Parathyroid adenoma (tissue), 2 donors: ENCODE results near the gene KIAA1671.
"Not testable (repeated sequence)": the region's sequence is repeated elsewhere in the genome, so short reads cannot be mapped to it uniquely, and the experiment has no call there.

Experiments
- H2AFZ ChIP-seq: fragments of 300-600 bp; sonication (generic); one replicate; pipeline ENCODE4 v1.7.0; 2017; ENCODE audit warnings: antibody characterized with exemption, mild to moderate bottlenecking
- H3K27ac ChIP-seq: fragments of 300-600 bp; sonication (generic); one replicate; pipeline ENCODE4 v1.7.0; 2017
- H3K27me3 ChIP-seq: fragments of 300-600 bp; sonication (generic); one replicate; pipeline ENCODE4 v1.7.0; 2017; ENCODE audit warnings: low read length; ENCODE audit not compliant: control insufficient read depth, insufficient read depth
- H3K36me3 ChIP-seq: fragments of 300-600 bp; sonication (generic); one replicate; pipeline ENCODE4 v1.7.0; 2017; ENCODE audit warnings: low read length; ENCODE audit not compliant: control insufficient read depth, insufficient read depth
- H3K4me1 ChIP-seq: fragments of 300-600 bp; sonication (generic); one replicate; pipeline ENCODE4 v1.7.0; 2017; ENCODE audit warnings: control low read depth
- H3K4me2 ChIP-seq: fragments of 300-600 bp; sonication (generic); one replicate; pipeline ENCODE4 v1.7.0; 2017; ENCODE audit warnings: low read length
- H3K4me3 ChIP-seq: fragments of 300-600 bp; sonication (generic); one replicate; pipeline ENCODE4 v1.7.0; 2017; ENCODE audit warnings: low read depth, low read length
- H3K79me2 ChIP-seq: fragments of 300-600 bp; sonication (generic); one replicate; pipeline ENCODE4 v1.7.0; 2017; ENCODE audit warnings: control low read depth
- H3K9ac ChIP-seq: fragments of 300-600 bp; sonication (generic); one replicate; pipeline ENCODE4 v1.7.0; 2017; ENCODE audit warnings: mild to moderate bottlenecking
- H3K9me3 ChIP-seq: fragments of 300-600 bp; sonication (generic); one replicate; pipeline ENCODE4 v1.7.0; 2017; ENCODE audit warnings: low read length; ENCODE audit not compliant: control insufficient read depth
- TF ChIP-seq, protein P1 (sequence below): fragments of 300-600 bp; sonication (generic); IDR thresholded peaks from one replicate; pipeline ENCODE4 v1.7.0; 2017; ENCODE audit warnings: antibody characterized with exemption, mild to moderate bottlenecking
- donor health status: primary hyperparathyroidism.

KIAA1671 gene

GRCh38 chr22:25174888-25175411 lies 222.4 kb downstream of the KIAA1671 start:
- H3K4me3 ChIP-seq = no peak overlapping the region
- H3K4me1 ChIP-seq = no peaks in the 10 kb centered on the region
- H2AFZ ChIP-seq = no peak overlapping the region
- no peak overlapping the region for H3K4me2 ChIP-seq
- no peaks in the 10 kb centered on the region for H3K36me3 ChIP-seq
- no peaks in the 10 kb centered on the region for H3K27me3 ChIP-seq
- H3K9ac ChIP-seq = no peak overlapping the region
- TF ChIP-seq, protein P1, sequence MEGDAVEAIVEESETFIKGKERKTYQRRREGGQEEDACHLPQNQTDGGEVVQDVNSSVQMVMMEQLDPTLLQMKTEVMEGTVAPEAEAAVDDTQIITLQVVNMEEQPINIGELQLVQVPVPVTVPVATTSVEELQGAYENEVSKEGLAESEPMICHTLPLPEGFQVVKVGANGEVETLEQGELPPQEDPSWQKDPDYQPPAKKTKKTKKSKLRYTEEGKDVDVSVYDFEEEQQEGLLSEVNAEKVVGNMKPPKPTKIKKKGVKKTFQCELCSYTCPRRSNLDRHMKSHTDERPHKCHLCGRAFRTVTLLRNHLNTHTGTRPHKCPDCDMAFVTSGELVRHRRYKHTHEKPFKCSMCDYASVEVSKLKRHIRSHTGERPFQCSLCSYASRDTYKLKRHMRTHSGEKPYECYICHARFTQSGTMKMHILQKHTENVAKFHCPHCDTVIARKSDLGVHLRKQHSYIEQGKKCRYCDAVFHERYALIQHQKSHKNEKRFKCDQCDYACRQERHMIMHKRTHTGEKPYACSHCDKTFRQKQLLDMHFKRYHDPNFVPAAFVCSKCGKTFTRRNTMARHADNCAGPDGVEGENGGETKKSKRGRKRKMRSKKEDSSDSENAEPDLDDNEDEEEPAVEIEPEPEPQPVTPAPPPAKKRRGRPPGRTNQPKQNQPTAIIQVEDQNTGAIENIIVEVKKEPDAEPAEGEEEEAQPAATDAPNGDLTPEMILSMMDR = no peak
- no peak overlapping the region for H3K27ac ChIP-seq
- H3K9me3 ChIP-seq = no peaks in the 10 kb centered on the region
- no peaks in the 10 kb centered on the region for H3K79me2 ChIP-seq

- Histone ChIP-seq H3K79me2 (no peaks in the 10 kb centered on the region), H3K4me2 (no peak overlapping the region), H3K4me1 (no peaks in the 10 kb centered on the region), H3K27me3 (no peaks in the 10 kb centered on the region), H2AFZ (no peak overlapping the region), H3K9me3 (no peaks in the 10 kb centered on the region), H3K9ac (no peak overlapping the region), H3K27ac (no peak overlapping the region), H3K4me3 (no peak overlapping the region), H3K36me3 (no peaks in the 10 kb centered on the region)
- TF ChIP-seq, protein P1 = no peak
Observed at GRCh38 chr22:25176175-25176574, 223.7 kb downstream of the KIAA1671 start.

DNA sequence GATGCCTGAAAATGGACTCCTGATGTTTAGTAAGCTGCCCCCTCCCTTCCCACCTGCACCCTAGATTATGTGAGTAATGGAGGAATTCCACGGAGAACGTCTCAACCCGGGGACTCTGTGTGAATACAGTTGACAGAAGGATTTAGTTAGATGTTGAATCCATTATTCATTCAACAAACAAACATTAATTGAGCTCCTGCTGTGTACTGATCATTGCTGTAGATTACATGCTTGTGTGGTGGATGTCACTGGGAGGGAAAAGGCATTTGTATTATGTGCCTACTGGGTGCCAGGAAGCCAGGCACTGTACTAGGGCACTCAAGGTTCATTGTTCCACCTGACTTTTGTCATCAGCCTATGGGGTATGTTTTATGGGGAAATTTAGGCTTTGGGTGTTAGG lies 224.3 kb downstream of the KIAA1671 start:
- no peaks in the 10 kb centered on the region for H3K79me2 ChIP-seq
- no peak overlapping the region for H2AFZ ChIP-seq
- no peak overlapping the region for H3K4me2 ChIP-seq
- TF ChIP-seq, protein P1 = no peak
- no peaks in the 10 kb centered on the region for H3K27me3 ChIP-seq
- no peak overlapping the region for H3K27ac ChIP-seq
- H3K9ac ChIP-seq = no peak overlapping the region
- no peaks in the 10 kb centered on the region for H3K36me3 ChIP-seq
- no peak overlapping the region for H3K4me3 ChIP-seq
- no peaks in the 10 kb centered on the region for H3K4me1 ChIP-seq
- no peaks in the 10 kb centered on the region for H3K9me3 ChIP-seq

GRCh38 chr22:25177226-25177625 lies 224.7 kb downstream of the KIAA1671 start:
- no peaks in the 10 kb centered on the region for H3K4me1 ChIP-seq
- H3K79me2 ChIP-seq = no peaks in the 10 kb centered on the region
- H2AFZ ChIP-seq = no peak overlapping the region
- no peak overlapping the region for H3K9ac ChIP-seq
- TF ChIP-seq, protein P1 = no peak
- H3K9me3 ChIP-seq = no peaks in the 10 kb centered on the region
- no peak overlapping the region for H3K4me3 ChIP-seq
- H3K36me3 ChIP-seq = no peaks in the 10 kb centered on the region
- H3K4me2 ChIP-seq = no peak overlapping the region
- no peaks in the 10 kb centered on the region for H3K27me3 ChIP-seq
- no peak overlapping the region for H3K27ac ChIP-seq

GRCh38 chr22:25177895-25178294 lies 225.4 kb downstream of the KIAA1671 start:
- no peak overlapping the region for H3K27ac ChIP-seq
- no peaks in the 10 kb centered on the region for H3K9me3 ChIP-seq
- no peak overlapping the region for H3K4me2 ChIP-seq
- H3K27me3 ChIP-seq = no peaks in the 10 kb centered on the region
- no peaks in the 10 kb centered on the region for H3K36me3 ChIP-seq
- H3K4me3 ChIP-seq = no peak overlapping the region
- TF ChIP-seq, protein P1 = no peak
- H3K79me2 ChIP-seq = no peaks in the 10 kb centered on the region
- no peaks in the 10 kb centered on the region for H3K4me1 ChIP-seq
- H3K9ac ChIP-seq = no peak overlapping the region
- no peak overlapping the region for H2AFZ ChIP-seq

DNA sequence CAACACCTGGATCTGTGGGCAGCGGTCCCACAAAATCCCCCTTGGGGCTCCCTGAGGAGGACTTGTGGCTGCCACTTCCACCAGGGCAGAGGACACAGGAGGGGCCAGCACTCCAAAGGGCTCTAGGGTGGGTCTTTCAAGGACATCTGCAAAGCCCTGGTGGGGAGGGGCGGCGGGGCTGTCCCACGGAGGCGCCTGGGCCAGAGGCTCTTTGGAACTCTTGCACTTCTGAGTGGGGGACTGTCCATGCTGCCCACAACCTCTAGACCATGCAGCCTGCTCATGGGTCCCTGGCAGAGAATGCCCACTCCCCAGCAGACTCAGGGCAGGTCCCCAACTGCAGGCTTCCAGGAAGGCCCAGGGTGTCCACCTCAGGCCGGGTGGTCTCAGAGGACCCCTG lies 225.8 kb downstream of the KIAA1671 start:
- H3K4me3 ChIP-seq, H3K27me3 ChIP-seq, H3K4me2 ChIP-seq, H2AFZ ChIP-seq, H3K79me2 ChIP-seq, H3K9me3 ChIP-seq, H3K27ac ChIP-seq, H3K4me1 ChIP-seq, H3K36me3 ChIP-seq, H3K9ac ChIP-seq: not testable (repeated sequence)

DNA sequence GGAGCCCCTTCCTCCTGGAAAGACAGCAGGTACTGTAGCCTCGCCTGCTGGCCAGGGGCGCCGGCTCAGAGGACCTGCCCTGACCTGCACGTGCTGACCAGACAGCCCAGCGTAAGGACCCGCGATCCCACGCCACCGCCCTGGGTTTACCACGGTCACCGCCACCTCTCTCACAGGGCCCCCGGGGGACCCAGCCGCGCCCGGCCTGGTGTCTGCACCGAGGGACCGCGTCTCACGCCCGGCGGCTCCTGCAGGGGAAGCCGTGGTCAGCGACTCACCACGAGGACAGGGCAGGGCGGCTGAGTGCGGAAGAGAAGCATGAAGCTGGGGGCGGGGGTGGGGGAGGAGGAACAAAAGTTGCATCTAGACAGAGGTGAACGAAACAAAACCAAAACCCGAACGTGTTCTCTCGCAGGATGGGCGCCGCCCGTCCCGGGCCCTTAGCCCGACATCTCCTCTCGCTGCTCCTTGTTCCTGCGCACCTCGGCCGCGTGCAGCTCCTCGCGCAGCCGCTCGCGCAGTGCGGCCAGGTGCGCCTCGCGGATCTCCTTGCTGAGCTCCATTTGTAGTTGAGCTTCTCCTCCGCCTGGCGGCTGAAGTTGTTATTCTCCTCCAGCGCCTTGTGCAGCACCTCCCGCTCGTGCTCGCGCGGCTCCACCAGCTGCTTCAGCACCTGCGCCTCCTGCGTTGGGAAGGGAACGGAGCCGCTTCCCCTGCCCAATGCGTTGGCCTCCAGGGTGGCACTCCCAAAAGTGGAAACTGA lies 226.5 kb downstream of the KIAA1671 start:
- H3K36me3 ChIP-seq, H2AFZ ChIP-seq, H3K27ac ChIP-seq: not testable (repeated sequence)

More for the DNA sequence above, 226.5 kb downstream of the KIAA1671 start:
- not testable (repeated sequence) for H3K27me3 ChIP-seq, H3K4me1 ChIP-seq, H3K4me3 ChIP-seq, H3K9me3 ChIP-seq, H3K4me2 ChIP-seq, H3K79me2 ChIP-seq, H3K9ac ChIP-seq
